Caco-2 (cell line): ENCODE data around the gene ENAH. TPM values are rescaled to one million over a fixed set of nuclear protein-coding genes. Genes with fewer than 3 reads are reported as not detected.

ENCODE experiments used
- BruUV-seq: library from RNA; stranded (reverse); fragments of 400-500 nt; replicated peaks from 2 replicates; lab custom pipeline; 2021; lab: Mats Ljungman, UMichigan
- CTCF ChIA-PET: fragments of 300-600 bp; sonication (Branson Sonifier 250); formaldehyde crosslinking; loops from one replicate; lab custom pipeline; 2022; ENCODE audit warnings: antibody characterized with exemption; lab: Charles Lee
- POLR2A ChIA-PET: fragments of 300-600 bp; sonication (Branson Sonifier 250); formaldehyde crosslinking; loops from one replicate; lab custom pipeline; 2022; ENCODE audit warnings: antibody characterized with exemption; lab: Charles Lee
- DNase-seq, 2 experiments: peaks; one replicate each; pipeline versions ENCODE4 v3.0.0 to v3.0.0-alpha.2; 2020 to 2022
- H3K27me3 ChIP-seq: replicated peaks from 2 replicates; pipeline ENCODE4 v1.6.0; 2011; ENCODE audit warnings: low read length; ENCODE audit not compliant: control insufficient read depth, insufficient read depth
- H3K36me3 ChIP-seq: 2 replicates; pipeline ENCODE4 v1.5.1; 2011; ENCODE audit warnings: low read length; ENCODE audit not compliant: control insufficient read depth, insufficient read depth
- H3K4me1 ChIP-seq: fragments of 250-450 bp; sonication (Bioruptor Pico); 2 replicates; pipeline ENCODE4 v1.5.1; 2020; ENCODE audit warnings: mild to moderate bottlenecking
- H3K4me3 ChIP-seq: 2 replicates; pipeline ENCODE4 v1.5.1; 2011; ENCODE audit warnings: low read depth, mild to moderate bottlenecking, control low read depth, low read length
- H3K9me3 ChIP-seq: fragments of 250-450 bp; sonication (Bioruptor Pico); 2 replicates; pipeline ENCODE4 v1.5.1; 2020; ENCODE audit warnings: mild to moderate bottlenecking, moderate library complexity
- H3K27ac Mint-ChIP-seq: one replicate; pipeline ENCODE4 v1.8.0; 2022; ENCODE audit warnings: mixed read lengths; ENCODE audit not compliant: unreplicated experiment
- H3K27me3 Mint-ChIP-seq: one replicate; pipeline ENCODE4 v1.8.0; 2022; ENCODE audit warnings: mixed read lengths; ENCODE audit not compliant: insufficient read depth, unreplicated experiment
- H3K36me3 Mint-ChIP-seq: one replicate; pipeline ENCODE4 v1.8.0; 2022; ENCODE audit warnings: mild to moderate bottlenecking, mixed read lengths; ENCODE audit not compliant: insufficient read depth, unreplicated experiment
- H3K4me1 Mint-ChIP-seq: one replicate; pipeline ENCODE4 v1.8.0; 2022; ENCODE audit warnings: low read depth, mixed read lengths; ENCODE audit not compliant: unreplicated experiment
- H3K4me3 Mint-ChIP-seq: one replicate; pipeline ENCODE4 v1.8.0; 2022; ENCODE audit warnings: mild to moderate bottlenecking, moderate library complexity, mixed read lengths; ENCODE audit not compliant: unreplicated experiment
- H3K9me3 Mint-ChIP-seq: one replicate; pipeline ENCODE4 v1.8.0; 2022; ENCODE audit warnings: mixed read lengths; ENCODE audit not compliant: unreplicated experiment
- CTCF ChIP-seq, 2 experiments: fragments of 200-600 bp in 1 of 2; IDR thresholded peaks; 1 replicate in 1 of 2; 2 replicates in 1 of 2; pipeline versions ENCODE4 v1.5.1 to v1.8.0; 2011 to 2022; ENCODE audit warnings: antibody characterized with exemption in 1 of 2, control low read depth in 1 of 2, inconsistent platforms in 1 of 2, low read depth in 1 of 2, low read length in 1 of 2, mild to moderate bottlenecking in 1 of 2, moderate library complexity in 1 of 2; ENCODE audit not compliant: insufficient read depth in 1 of 2, severe bottlenecking in 1 of 2, unreplicated experiment in 1 of 2
- intact Hi-C: fragments of 100-400 bp; cut with micrococcal nuclease; formaldehyde crosslinking; loops from one replicate; pipeline ENCODE4 v1.10.0; 2022; ENCODE audit not compliant: unreplicated experiment
- total RNA-seq: library from RNA; stranded (reverse); gene quantifications from 2 replicates; pipeline ENCODE4 v1.2.3, GENCODE V29; 2022

The ENAH gene
- total RNA-seq, 1 experiment from 2014 or later = 78.0 TPM

- CTCF ChIA-PET = interaction anchor here (0.6 kb wide), 2 partner anchors 32 to 271 kb away, joined by 3 read pairs; partner anchors contain the start of gene SRP9
- no peak overlapping the region for H3K4me3 ChIP-seq
- BruUV-seq = no TSS peak
- H3K4me3 Mint-ChIP-seq = no peak overlapping the region
- no peaks in the 10 kb centered on the region for H3K27me3 Mint-ChIP-seq
- no peaks in the 10 kb centered on the region for H3K27me3 ChIP-seq
- no peaks in the 10 kb centered on the region for H3K9me3 ChIP-seq
- no peak for TF ChIP-seq CTCF (IDR thresholded peaks at IDR 0.05; ENCODE audit: insufficient read depth in 1 of 2, low read depth in 1 of 2, low read length in 1 of 2, severe bottlenecking in 1 of 2, unreplicated experiment in 1 of 2)
- POLR2A ChIA-PET = no interaction called here
- no peaks in the 10 kb centered on the region for H3K36me3 ChIP-seq
- H3K27ac Mint-ChIP-seq = no peak overlapping the region
- H3K4me1 ChIP-seq = peaks cover 7% of the 10 kb centered on the region; the same call in 1 of the 2 replicates
- peaks cover 15% of the 10 kb centered on the region for H3K4me1 Mint-ChIP-seq
- no peak for DNase-seq
- H3K36me3 Mint-ChIP-seq = peaks cover 42% of the 10 kb centered on the region
- H3K9me3 Mint-ChIP-seq = no peaks in the 10 kb centered on the region
- intact Hi-C loops = no loop called here
These were observed 146.2 kb downstream of the ENAH start for GRCh38 chr1:225506727-225507126.

- Mint-ChIP-seq H3K27me3 (no peaks in the 10 kb centered on the region), H3K9me3 (no peaks in the 10 kb centered on the region), H3K4me3 (no peak overlapping the region), H3K4me1 (peaks cover 13% of the 10 kb centered on the region), H3K36me3 (peaks cover 40% of the 10 kb centered on the region), H3K27ac (no peak overlapping the region)
- no peaks in the 10 kb centered on the region for H3K27me3 ChIP-seq
- BruUV-seq = no TSS peak
- H3K36me3 ChIP-seq = no peaks in the 10 kb centered on the region; the same call in 1 of the 2 replicates
- H3K9me3 ChIP-seq = no peaks in the 10 kb centered on the region
- peaks cover 7% of the 10 kb centered on the region; the same call in 1 of the 2 replicates for H3K4me1 ChIP-seq
- intact Hi-C loops = no loop called here
- DNase-seq = no peak
- CTCF ChIA-PET = no interaction called here
- H3K4me3 ChIP-seq = no peak overlapping the region
- no peak for TF ChIP-seq CTCF (IDR thresholded peaks at IDR 0.05; ENCODE audit: insufficient read depth in 1 of 2, low read depth in 1 of 2, low read length in 1 of 2, severe bottlenecking in 1 of 2, unreplicated experiment in 1 of 2)
- POLR2A ChIA-PET = no interaction called here
These were observed 148.1 kb downstream of the ENAH start for GRCh38 chr1:225504776-225505175.

GRCh38 chr1:225500624-225501192, 152.2 kb downstream of the ENAH start:
- no peak overlapping the region for H3K4me3 Mint-ChIP-seq
- intact Hi-C loops = no loop called here
- no peaks in the 10 kb centered on the region; the same call in 1 of the 2 replicates for H3K36me3 ChIP-seq
- DNase-seq = no peak
- H3K27ac Mint-ChIP-seq = no peak overlapping the region
- H3K9me3 Mint-ChIP-seq = no peaks in the 10 kb centered on the region
- no peaks in the 10 kb centered on the region for H3K4me1 Mint-ChIP-seq
- CTCF ChIA-PET = no interaction called here
- H3K9me3 ChIP-seq = no peaks in the 10 kb centered on the region
- no TSS peak for BruUV-seq
- H3K4me3 ChIP-seq = no peak overlapping the region
- no peak for TF ChIP-seq CTCF (IDR thresholded peaks at IDR 0.05; ENCODE audit: insufficient read depth in 1 of 2, low read depth in 1 of 2, low read length in 1 of 2, severe bottlenecking in 1 of 2, unreplicated experiment in 1 of 2)
- no peaks in the 10 kb centered on the region for H3K27me3 Mint-ChIP-seq
- peaks cover 37% of the 10 kb centered on the region for H3K36me3 Mint-ChIP-seq
- no peaks in the 10 kb centered on the region for H3K4me1 ChIP-seq
- H3K27me3 ChIP-seq = no peaks in the 10 kb centered on the region
- POLR2A ChIA-PET = no interaction called here
